Urothelium cell line (cell line): ENCODE data around the gene PRMT1.
"Not testable (repeated sequence)": the region's sequence is repeated elsewhere in the genome, so short reads cannot be mapped to it uniquely, and the experiment has no call there.

ENCODE experiments used
- DNase-seq: peaks from one replicate; pipeline ENCODE4 v3.0.0; 2011; ENCODE audit warnings: low spot score, mixed read lengths
- FAIRE-seq: peaks from 2 replicates; lab custom pipeline; 2011; peaks lifted over from hg19 to GRCh38; lab: Jason Lieb, UNC

PRMT1 gene

GRCh38 chr19:49718511-49718910 lies 41.4 kb downstream of the PRMT1 start:
- DNase-seq (no peak), FAIRE-seq (no peak)

- no peak for FAIRE-seq
- DNase-seq = no peak
These were observed 41.9 kb downstream of the PRMT1 start for GRCh38 chr19:49718991-49719390.

GRCh38 chr19:49719420-49719819 lies 42.3 kb downstream of the PRMT1 start:
- DNase-seq, FAIRE-seq: not testable (repeated sequence)

DNA sequence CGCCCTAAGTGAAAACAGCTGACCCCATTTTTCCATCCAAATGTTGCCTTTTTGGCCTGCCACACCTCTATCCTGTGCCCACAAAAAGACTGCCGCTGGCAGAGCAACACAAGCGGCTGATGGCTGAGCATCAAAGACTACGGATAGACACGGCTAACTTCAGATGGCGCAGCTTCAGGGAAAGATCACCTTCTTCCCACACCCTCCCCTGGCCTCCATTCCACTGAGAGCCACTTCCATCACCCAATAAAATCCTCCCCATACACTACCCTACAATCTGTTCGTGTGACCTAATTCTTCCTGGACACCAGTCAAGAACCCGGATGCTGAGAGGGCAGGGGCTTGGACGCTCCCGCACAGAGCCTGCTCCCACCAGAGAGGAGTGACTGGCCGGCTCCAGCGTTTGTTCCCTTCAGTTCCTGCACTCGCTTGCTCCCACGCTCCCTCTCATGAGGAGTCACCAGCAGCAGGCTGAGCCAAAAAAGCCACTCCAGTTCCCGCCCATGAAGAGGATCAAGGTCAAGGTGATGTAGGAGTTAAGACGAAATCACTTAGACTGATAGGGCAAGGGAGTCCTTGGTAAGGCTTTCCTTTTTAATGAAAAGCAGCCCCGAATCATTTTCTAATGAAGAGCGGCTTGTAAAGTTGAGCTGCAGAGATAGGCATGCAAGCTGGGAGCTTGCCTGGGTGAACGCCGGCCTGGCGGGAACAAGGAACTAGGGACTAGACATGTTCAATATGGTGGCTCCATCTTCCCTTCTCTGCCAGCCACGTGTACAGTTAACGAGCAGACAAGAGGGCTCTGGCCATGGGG lies 50.4 kb downstream of the PRMT1 start:
- FAIRE-seq (no peak), DNase-seq (no peak)

DNA sequence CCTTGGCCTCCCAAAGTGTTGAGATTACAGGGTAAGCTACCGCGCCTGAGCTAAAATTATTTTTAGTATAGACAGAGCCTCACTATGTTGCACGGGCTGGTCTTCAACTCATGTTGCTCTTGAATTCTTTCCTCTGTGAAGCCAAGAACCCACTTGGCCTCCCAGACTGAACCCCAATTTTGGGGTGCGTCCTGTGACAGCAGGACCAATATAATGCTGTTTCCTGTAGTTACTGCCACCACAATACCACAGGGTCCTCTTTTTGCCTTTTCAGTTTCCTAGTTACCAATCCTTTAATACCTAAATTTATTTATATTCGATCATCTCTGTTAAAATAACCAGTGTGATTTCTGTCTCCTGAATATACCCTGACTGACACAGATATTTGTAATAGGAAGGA lies 53.1 kb downstream of the PRMT1 start:
- DNase-seq = no peak
- FAIRE-seq = no peak
